ENCODE data around the gene TP73. TPM values are rescaled to one million over a fixed set of nuclear protein-coding genes. Genes with fewer than 3 reads are reported as not detected.

Gene TP73
- total RNA-seq, 1 experiment from 2014 or later = 11.9 TPM

GRCh38 chr1:3668148-3668547 is 15.8 kb downstream of the TP73 start:
- ChIA-PET POLR2A (no interaction called here), CTCF (no interaction called here)
- Mint-ChIP-seq H3K9me3 (ENCODE audit: unreplicated experiment) (no peaks in the 10 kb centered on the region), H3K4me1 (ENCODE audit: low read depth, unreplicated experiment) (peaks cover under 1% of the 10 kb centered on the region), H3K27me3 (ENCODE audit: insufficient read depth, unreplicated experiment) (no peaks in the 10 kb centered on the region), H3K27ac (ENCODE audit: unreplicated experiment) (no peak overlapping the region), H3K4me3 (ENCODE audit: unreplicated experiment) (no peak overlapping the region), H3K36me3 (ENCODE audit: insufficient read depth, unreplicated experiment) (no peaks in the 10 kb centered on the region)
- no peaks in the 10 kb centered on the region for H3K27me3 ChIP-seq (replicated peaks; ENCODE audit: control insufficient read depth, insufficient read depth, low read length)
- no peaks in the 10 kb centered on the region for H3K36me3 ChIP-seq (ENCODE audit: control insufficient read depth, insufficient read depth, low read length)
- H3K4me3 ChIP-seq (ENCODE audit: low read depth, low read length) = no peak overlapping the region
- H3K4me1 ChIP-seq = no peaks in the 10 kb centered on the region
- intact Hi-C loops (cut with micrococcal nuclease; ENCODE audit: unreplicated experiment) = no loop called here
- no peak for DNase-seq
- no peak for TF ChIP-seq CTCF (IDR thresholded peaks at IDR 0.05; ENCODE audit: insufficient read depth in 1 of 2, low read depth in 1 of 2, low read length in 1 of 2, severe bottlenecking in 1 of 2, unreplicated experiment in 1 of 2)
- H3K9me3 ChIP-seq = no peaks in the 10 kb centered on the region
- no TSS peak for BruUV-seq (replicated peaks)

DNA sequence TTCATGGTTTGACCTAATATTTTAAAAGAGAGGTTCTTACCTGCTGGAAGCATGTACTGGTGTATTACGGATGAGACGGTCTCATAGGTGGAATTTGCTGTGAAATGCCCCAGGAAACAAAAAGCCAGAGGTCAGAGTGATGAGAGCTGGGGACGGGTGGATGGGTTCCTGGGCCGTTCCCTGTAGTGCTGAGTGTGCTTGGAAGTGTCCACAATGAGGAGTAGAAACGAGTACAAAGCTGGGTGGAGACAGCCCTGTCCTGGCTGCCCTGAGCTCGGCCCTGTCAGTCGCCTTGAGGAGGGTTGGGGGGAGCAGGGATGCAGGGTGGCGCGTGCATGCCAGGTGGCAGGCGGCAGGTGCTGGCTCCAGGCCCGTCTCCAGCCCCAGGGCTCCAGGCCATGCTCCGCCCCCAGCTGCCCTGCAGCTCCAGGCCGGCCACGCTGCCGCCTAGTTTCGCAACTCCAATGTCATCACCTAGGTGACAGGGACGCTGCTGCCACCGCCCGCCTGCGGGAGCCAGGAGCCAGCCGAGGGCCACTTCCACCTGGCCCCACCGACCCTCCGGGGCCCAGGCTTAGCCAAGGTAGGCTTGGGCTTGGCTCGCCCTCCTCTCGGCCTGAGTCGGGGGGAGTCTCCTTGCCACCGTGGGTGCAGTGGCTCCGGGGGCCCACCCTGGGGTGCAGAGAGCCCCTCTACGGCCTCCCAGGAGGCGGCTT is 16.4 kb downstream of the TP73 start:
- H3K36me3 Mint-ChIP-seq (ENCODE audit: insufficient read depth, unreplicated experiment) = no peaks in the 10 kb centered on the region
- no TSS peak for BruUV-seq (replicated peaks)
- ChIA-PET POLR2A (no interaction called here), CTCF (no interaction called here)
- Histone ChIP-seq H3K4me1 (no peaks in the 10 kb centered on the region), H3K27me3 (replicated peaks; ENCODE audit: control insufficient read depth, insufficient read depth, low read length) (no peaks in the 10 kb centered on the region), H3K9me3 (no peaks in the 10 kb centered on the region), H3K36me3 (ENCODE audit: control insufficient read depth, insufficient read depth, low read length) (no peaks in the 10 kb centered on the region), H3K4me3 (ENCODE audit: low read depth, low read length) (no peak overlapping the region)
- intact Hi-C loops (cut with micrococcal nuclease; ENCODE audit: unreplicated experiment) = no loop called here
- H3K4me3 Mint-ChIP-seq (ENCODE audit: unreplicated experiment) = no peak overlapping the region
- peak; percentile 59 to 67 for DNase-seq
- no peak for TF ChIP-seq CTCF (IDR thresholded peaks at IDR 0.05; ENCODE audit: insufficient read depth in 1 of 2, low read depth in 1 of 2, low read length in 1 of 2, severe bottlenecking in 1 of 2, unreplicated experiment in 1 of 2)
- peaks cover 6% of the 10 kb centered on the region for H3K4me1 Mint-ChIP-seq (ENCODE audit: low read depth, unreplicated experiment)
- H3K27ac Mint-ChIP-seq (ENCODE audit: unreplicated experiment) = no peak overlapping the region
- H3K27me3 Mint-ChIP-seq (ENCODE audit: insufficient read depth, unreplicated experiment) = no peaks in the 10 kb centered on the region
- no peaks in the 10 kb centered on the region for H3K9me3 Mint-ChIP-seq (ENCODE audit: unreplicated experiment)

- no peaks in the 10 kb centered on the region for H3K27me3 Mint-ChIP-seq (ENCODE audit: insufficient read depth, unreplicated experiment)
Measured at GRCh38 chr1:3669421-3669821, 17.1 kb downstream of the TP73 start.

More at GRCh38 chr1:3669421-3669821, 17.1 kb downstream of the TP73 start:
- no TSS peak for BruUV-seq (replicated peaks)
- H3K4me3 Mint-ChIP-seq (ENCODE audit: unreplicated experiment) = no peak overlapping the region
- no peak overlapping the region for H3K27ac Mint-ChIP-seq (ENCODE audit: unreplicated experiment)
- no peak for TF ChIP-seq CTCF (IDR thresholded peaks at IDR 0.05; ENCODE audit: insufficient read depth in 1 of 2, low read depth in 1 of 2, low read length in 1 of 2, severe bottlenecking in 1 of 2, unreplicated experiment in 1 of 2)
- Histone ChIP-seq H3K9me3 (no peaks in the 10 kb centered on the region), H3K4me3 (ENCODE audit: low read depth, low read length) (no peak overlapping the region), H3K36me3 (ENCODE audit: control insufficient read depth, insufficient read depth, low read length) (no peaks in the 10 kb centered on the region), H3K27me3 (replicated peaks; ENCODE audit: control insufficient read depth, insufficient read depth, low read length) (no peaks in the 10 kb centered on the region), H3K4me1 (peaks cover 3% of the 10 kb centered on the region)
- H3K9me3 Mint-ChIP-seq (ENCODE audit: unreplicated experiment) = no peaks in the 10 kb centered on the region
- CTCF ChIA-PET = no interaction called here
- POLR2A ChIA-PET = no interaction called here
- H3K36me3 Mint-ChIP-seq (ENCODE audit: insufficient read depth, unreplicated experiment) = no peaks in the 10 kb centered on the region
- H3K4me1 Mint-ChIP-seq (ENCODE audit: low read depth, unreplicated experiment) = peaks cover 7% of the 10 kb centered on the region
- DNase-seq = no peak
- intact Hi-C loops (cut with micrococcal nuclease; ENCODE audit: unreplicated experiment) = no loop called here
